Colon (tissue), 2 donors: ENCODE results near the gene YES1.
"Not testable (repeated sequence)": the region's sequence is repeated elsewhere in the genome, so short reads cannot be mapped to it uniquely, and the experiment has no call there.

Experiments used
- FAIRE-seq: peaks from 2 replicates; lab custom pipeline; 2012; peaks lifted over from hg19 to GRCh38; lab: Jason Lieb, UNC
- donor health status: control.
- donor health status: control.

The YES1 gene

GRCh38 chr18:682833-683232 is 129.2 kb downstream of the YES1 start:
- FAIRE-seq, result no peak

DNA sequence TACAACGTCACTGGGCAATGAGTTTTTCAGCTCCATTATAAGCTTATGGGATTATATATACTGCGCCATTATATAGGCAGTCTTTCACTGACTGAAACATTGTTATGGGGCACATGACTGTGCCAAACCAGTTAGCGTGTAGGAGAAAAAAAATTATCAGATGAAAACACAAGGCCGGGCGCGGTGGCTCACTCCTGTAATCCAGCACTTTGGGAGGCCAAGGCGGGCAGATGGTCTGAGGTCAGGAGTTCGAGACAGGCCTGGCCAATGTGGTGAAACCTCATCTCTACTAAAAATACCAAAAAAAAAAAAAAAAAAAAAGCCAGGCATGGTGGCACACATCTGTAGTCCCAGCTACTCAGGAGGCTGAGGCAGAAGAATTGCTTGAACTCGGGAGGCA is 129.6 kb downstream of the YES1 start:
- not testable (repeated sequence) for FAIRE-seq

DNA sequence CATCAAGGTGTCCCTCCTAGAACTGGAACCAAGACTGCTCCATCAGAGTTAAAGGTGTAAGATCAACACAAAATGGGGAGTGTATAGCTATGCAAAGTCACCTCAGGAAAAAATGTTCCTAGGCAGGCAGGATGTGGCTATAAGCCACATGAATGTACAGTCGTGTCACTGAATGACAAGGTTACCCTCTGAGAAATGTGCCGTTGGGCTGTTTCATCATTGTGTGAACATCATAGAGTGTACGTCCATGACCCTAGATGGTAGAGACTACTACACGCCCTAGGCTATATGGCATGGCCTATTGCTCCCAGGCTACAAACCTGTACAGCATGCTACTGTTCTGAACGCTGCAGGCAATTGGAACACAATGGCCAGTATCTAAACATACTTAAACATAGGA is 130.1 kb downstream of the YES1 start:
- FAIRE-seq, result no peak

- no peak for FAIRE-seq
Observed at GRCh38 chr18:680392-680791, 131.7 kb downstream of the YES1 start.

DNA sequence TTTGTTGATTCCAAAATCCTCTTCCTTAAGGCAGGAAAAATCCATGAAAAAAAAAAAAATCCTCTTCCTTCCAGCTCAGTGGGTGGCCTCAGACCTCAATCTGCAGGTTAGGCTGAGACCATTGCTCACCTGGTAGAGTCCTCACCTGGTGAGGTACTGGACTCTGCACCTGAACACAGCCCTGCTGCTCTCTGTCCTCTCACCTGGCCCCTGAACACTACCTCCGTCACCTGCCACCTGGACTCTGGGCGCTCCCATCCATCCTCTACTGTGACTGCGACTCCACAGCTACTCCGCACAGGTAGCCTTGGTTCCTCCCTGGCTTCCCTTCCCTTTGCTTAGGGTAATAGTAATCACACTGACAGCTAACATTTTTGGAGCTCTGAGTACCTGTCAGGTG is 132.5 kb downstream of the YES1 start:
- FAIRE-seq, result no peak

DNA sequence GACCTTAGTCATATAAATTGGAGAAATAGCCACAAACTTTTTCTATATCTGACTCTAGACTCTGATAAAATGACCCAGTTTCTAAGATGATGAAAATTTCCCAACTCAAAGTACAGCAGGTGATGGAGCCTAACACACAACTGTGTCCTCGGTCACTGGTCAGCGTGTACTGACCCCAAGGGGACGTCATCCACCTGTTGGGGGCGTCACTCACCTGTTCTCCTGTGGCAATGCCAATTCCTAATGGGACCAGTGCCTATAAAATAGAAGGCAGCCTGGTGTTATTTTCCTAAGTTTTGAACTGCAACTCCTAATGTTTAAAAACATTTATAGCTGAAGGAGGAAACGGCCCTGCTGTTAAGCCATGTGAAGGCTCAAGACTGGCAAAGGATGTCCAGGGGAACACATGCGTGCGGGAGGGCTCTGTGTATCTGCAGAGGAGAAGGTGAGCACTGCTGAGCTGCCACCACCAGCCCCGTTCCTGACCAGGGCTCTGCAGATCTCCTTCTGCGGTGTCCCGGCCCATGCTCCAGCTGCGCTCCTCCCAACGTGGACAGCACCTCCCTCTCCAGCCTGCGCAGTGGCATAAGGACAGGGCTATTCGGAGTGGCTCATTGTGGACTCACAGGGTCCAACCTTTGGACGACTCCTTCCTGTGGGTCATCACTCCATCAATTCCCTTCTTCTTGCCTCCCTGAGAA is 133.4 kb downstream of the YES1 start:
- no peak for FAIRE-seq

- FAIRE-seq, result no peak
Observed at GRCh38 chr18:677951-678381, 134.1 kb downstream of the YES1 start.

- FAIRE-seq, result no peak
Observed at GRCh38 chr18:677145-677544, 134.9 kb downstream of the YES1 start.

- FAIRE-seq, result no peak
Observed at GRCh38 chr18:676736-677135, 135.3 kb downstream of the YES1 start.

DNA sequence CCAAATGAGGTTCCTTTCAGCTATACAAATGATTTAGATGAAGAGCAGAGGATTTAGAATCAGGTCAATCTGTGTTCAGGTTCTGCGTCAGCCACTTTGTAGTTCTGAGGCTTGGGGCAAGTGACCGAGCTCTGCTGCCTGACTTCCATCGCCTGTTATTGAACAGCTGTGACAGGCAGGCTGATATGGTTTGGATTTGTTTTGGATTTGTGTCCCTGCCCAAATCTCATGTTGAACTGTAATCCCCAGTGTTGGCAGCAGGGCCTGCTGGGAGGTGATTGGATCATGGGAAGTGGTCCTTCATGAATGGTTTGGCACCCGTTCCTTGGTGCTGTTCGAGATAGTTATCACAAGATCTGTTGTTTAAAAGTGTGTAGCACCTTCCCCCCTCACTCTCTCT is 136.0 kb downstream of the YES1 start:
- no peak for FAIRE-seq

DNA sequence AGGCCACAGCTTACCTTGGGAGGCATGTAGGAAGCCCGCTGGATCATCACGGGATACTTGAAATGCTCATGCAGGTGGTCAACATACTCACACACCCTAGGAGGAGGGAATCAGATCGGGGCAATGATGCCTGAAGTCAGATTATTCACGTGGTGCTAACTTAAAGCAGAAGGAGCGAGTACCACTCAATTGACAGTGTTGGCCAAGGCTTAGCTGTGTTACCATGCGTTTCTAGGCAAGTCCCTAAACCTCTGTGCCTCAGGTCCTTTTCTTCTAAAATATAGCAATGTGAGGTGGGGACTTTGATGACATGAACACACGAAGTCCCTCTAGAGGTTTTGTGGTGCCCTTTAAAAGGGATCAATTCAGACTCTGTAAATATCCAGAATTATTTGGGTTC is 136.7 kb downstream of the YES1 start:
- FAIRE-seq, result no peak

DNA sequence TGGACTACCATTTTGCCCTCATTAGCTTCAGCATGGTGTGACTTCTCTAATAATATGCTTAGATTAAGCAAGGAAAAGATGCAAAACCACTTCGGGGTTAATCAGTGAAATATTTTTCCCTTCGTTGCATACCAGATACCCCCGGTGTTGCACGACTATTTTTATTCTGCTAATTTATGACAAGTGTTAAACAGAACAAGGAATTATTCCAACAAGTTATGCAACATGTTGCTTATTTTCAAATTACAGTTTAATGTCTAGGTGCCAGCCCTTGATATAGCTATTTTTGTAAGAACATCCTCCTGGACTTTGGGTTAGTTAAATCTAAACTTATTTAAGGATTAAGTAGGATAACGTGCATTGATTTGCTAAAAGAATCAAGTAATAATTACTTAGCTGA is 138.3 kb downstream of the YES1 start:
- no peak for FAIRE-seq

DNA sequence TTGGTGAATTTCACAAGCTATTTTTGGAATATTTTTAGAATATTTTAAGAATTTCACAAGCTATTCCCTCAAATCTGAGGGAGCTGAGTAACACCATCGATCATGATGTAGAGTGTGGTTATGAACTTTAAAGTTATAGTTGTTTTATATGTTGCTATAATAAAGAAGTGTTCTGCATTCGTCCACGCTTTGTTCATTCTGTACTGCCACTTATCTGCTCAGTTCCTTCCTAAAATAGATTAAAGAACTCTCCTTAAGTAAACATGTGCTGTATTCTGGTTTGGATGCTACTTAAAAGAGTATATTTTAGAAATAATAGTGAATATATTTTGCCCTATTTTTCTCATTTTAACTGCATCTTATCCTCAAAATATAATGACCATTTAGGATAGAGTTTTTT is 138.7 kb downstream of the YES1 start:
- FAIRE-seq, result no peak
